Measurements from ENCODE around the gene TAF11L4. TPM values are rescaled to one million over a fixed set of nuclear protein-coding genes. Genes with fewer than 3 reads are reported as not detected.
"Not testable (repeated sequence)": the region's sequence is repeated elsewhere in the genome, so short reads cannot be mapped to it uniquely, and the experiment has no call there.

TAF11L4 gene
- total RNA-seq, 4 donors from 2014 or later: not detected

DNA sequence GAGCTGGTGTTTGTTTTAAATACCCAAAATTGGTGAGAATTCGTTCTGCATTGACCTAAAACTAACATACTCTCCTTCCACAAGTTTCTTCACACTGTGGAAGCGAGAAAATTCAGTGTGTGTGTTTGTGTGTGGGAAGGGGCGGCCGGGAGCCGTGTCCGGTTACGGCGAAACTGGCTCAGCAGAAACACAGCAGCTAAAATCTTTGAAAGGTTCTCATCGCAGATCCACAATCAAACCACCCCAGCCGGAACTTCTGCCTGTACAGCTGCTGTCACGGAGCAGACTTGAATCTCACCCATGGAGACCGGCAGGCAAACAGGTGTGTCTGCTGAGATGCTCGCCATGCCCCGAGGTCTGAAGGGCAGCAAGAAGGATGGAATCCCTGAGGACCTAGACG lies 3.3 kb downstream of the TAF11L4 start, which contains the start of gene TAF11L5:
Gene TAF11L5 (plus strand): TSS at position 301 of the 400 bp plus-strand sequence.
- DNase-seq; H3K36me3 ChIP-seq; H3K4me1 ChIP-seq; H3K4me3 ChIP-seq (replicated peaks in 1 of 3); H3K27ac ChIP-seq; H3K27me3 ChIP-seq; H3K9me3 ChIP-seq; intact Hi-C loops (cut with DNase I): not testable (repeated sequence)
- no CpG with 5 or more reads among the region's 15 CpGs for WGBS, 2 donors

DNA sequence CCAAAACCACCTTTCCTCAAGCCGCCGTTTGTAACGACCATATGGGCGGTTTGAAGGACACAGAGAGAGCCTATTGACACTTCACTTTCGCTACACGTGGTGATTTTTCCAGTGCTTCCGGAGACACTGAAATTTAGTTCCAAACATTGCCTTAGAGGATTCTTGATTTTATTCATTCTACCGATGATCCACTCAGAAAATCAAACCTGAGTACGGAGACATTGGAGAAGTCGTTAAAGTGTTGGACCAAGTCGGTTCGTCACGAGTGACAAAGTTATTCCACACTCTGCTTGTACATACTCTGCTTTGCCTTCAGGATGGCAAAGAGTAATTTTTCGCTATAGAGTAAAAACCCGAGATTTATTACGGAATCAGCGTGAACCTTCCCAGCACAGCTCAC lies 4.9 kb downstream of the TAF11L4 start:
- H3K4me1 ChIP-seq; H3K9me3 ChIP-seq; H3K4me3 ChIP-seq (replicated peaks in 1 of 3); H3K27ac ChIP-seq; intact Hi-C loops (cut with DNase I); H3K27me3 ChIP-seq; H3K36me3 ChIP-seq: not testable (repeated sequence)
- peak; percentile 5 to 14 for DNase-seq
- 90 to 93% methylated on average over 16 to 17 of the region's 17 CpGs for WGBS, 2 donors

DNA sequence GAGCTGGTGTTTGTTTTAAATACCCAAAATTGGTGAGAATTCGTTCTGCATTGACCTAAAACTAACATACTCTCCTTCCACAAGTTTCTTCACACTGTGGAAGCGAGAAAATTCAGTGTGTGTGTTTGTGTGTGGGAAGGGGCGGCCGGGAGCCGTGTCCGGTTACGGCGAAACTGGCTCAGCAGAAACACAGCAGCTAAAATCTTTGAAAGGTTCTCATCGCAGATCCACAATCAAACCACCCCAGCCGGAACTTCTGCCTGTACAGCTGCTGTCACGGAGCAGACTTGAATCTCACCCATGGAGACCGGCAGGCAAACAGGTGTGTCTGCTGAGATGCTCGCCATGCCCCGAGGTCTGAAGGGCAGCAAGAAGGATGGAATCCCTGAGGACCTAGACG lies 6.8 kb downstream of the TAF11L4 start, which contains the start of gene TAF11L6:
Gene TAF11L6 (plus strand): TSS at position 301 of the 400 bp plus-strand sequence.
- H3K36me3 ChIP-seq; H3K4me3 ChIP-seq (replicated peaks in 1 of 3); H3K9me3 ChIP-seq; H3K27me3 ChIP-seq; H3K4me1 ChIP-seq; H3K27ac ChIP-seq; DNase-seq; intact Hi-C loops (cut with DNase I): not testable (repeated sequence)
- WGBS, 2 donors: no CpG with 5 or more reads among the region's 15 CpGs

Small RNAs within 50 kb of the gene (small RNA-seq; reads per million reads assigned to genes)
- not detected for gene AC106774.3

Other genes with a start within 250 kb of the TAF11L4 start
- gene TAF11L2, start 23.6 kb upstream of the TAF11L4 start, total RNA-seq: not detected
- gene TAF11L3, start 3.4 kb upstream of the TAF11L4 start, total RNA-seq: not detected
- not detected for gene TAF11L5, start 3.4 kb downstream of the TAF11L4 start, total RNA-seq
- gene TAF11L6, start 6.9 kb downstream of the TAF11L4 start, total RNA-seq: not detected
- not detected for gene TAF11L7, start 64.0 kb downstream of the TAF11L4 start, total RNA-seq
- gene TAF11L8, start 69.2 kb downstream of the TAF11L4 start, total RNA-seq: not detected
- gene TAF11L9, start 72.6 kb downstream of the TAF11L4 start, total RNA-seq: not detected
- gene TAF11L10, start 76.0 kb downstream of the TAF11L4 start, total RNA-seq: not detected
- not detected for gene TAF11L11, start 82.4 kb downstream of the TAF11L4 start, total RNA-seq
- gene TAF11L12, start 88.6 kb downstream of the TAF11L4 start, total RNA-seq: not detected
- not detected for gene TAF11L13, start 110.3 kb downstream of the TAF11L4 start, total RNA-seq
- not detected for gene TAF11L14, start 112.7 kb downstream of the TAF11L4 start, total RNA-seq

All from thyroid gland (tissue), 4 donors.